ENCODE measurements around the gene CCDC102A. TPM values are rescaled to one million over a fixed set of nuclear protein-coding genes. Genes with fewer than 3 reads are reported as not detected.

The CCDC102A gene
- total and polyA plus RNA-seq, 10 of the 15 experiments (the other 5 are each of a cell fraction or from before 2014, with no cell fraction given): 0.03 to 5.9 (median 2.4) TPM

DNA sequence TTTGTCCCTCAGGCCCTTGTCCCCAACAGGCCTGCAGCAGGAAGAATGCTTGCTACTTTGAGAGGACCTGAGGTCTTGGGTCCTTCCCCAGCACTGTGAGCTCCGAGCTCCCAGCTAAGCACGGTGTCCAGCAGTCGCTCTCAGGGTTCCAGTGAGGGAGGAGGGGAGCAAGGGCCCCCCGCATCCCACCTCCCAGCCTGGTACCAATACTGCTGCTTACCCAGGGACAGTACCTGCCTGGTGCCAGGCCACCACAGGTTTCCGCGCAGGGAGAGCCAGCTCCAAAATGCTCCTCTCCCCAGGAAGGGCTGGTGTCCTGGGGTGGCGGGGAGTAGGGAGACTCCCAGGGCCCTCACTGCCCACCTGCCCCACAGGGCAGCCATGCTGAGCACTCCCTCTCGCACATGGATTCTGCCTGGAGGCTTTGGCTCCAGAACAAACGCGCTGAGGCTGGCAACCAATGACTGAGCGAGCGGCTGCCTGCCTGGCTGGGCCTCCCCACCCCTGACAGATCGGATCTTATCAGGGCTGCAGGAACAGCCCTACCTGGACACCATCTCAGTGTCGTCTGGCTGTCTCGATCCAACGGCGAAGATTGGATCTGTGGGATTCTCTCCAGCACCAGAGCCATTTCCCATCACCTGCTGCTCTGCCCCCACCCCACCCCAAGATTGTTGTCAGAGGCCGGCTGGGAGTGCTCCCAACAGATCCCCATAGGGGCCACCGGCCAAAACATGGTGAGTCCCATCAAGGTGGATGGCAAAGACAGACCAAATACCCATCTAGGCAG, 52.5 kb downstream of the CCDC102A start:
- Histone ChIP-seq H3K27ac (ENCODE audit: control insufficient read depth, insufficient read depth) (no peak overlapping the region), H3K4me1 (ENCODE audit: control insufficient read depth, insufficient read depth, low read length) (peaks cover 19% of the 10 kb centered on the region), H4K20me1 (ENCODE audit: control insufficient read depth, insufficient read depth) (no peaks in the 10 kb centered on the region), H2AFZ (ENCODE audit: control insufficient read depth, low read depth, low read length) (no peak overlapping the region), H3K27me3 (replicated peaks in 1 of 2; ENCODE audit: control insufficient read depth in 2 of 2, insufficient read depth in 2 of 2, low read length in 1 of 2) (peaks cover 0 to 2% of the 10 kb centered on the region in 2 experiments; a peak in 1 of 4 replicates), H3K9me3 (replicated peaks; ENCODE audit: control insufficient read depth, insufficient read depth, low read length) (no peaks in the 10 kb centered on the region), H3K4me3 (no peak overlapping the region), H3K4me2 (ENCODE audit: control insufficient read depth, insufficient read depth) (no peak overlapping the region), H3K36me3 (ENCODE audit: control insufficient read depth in 2 of 2, insufficient read depth in 2 of 2, low read length in 1 of 2) (no peaks in the 10 kb centered on the region), H3K79me2 (ENCODE audit: control insufficient read depth, insufficient read depth, low read length) (no peaks in the 10 kb centered on the region), H3K9ac (ENCODE audit: control insufficient read depth, insufficient read depth, low read length) (no peak overlapping the region)
- WGBS (ENCODE audit: insufficient coverage, insufficient replicate concordance, low lambda C conversion rate, missing lambda C conversion rate): 74% methylated on average over 19 of the region's 19 CpGs
- DNase-seq (ENCODE audit: low read depth, low spot score): no peak
- no peak for ATAC-seq
- SMC1A ChIA-PET (ENCODE audit: uncharacterized antibody, unreplicated experiment): interaction anchor here (1.7 kb wide), 1 partner anchor 92 kb away, joined by 5 read pairs; no protein-coding TSS in a partner anchor
- POLR2A ChIA-PET: no interaction called here
- CTCF ChIA-PET: no interaction called here
- RAD21 ChIA-PET (ENCODE audit: unreplicated experiment): no interaction called here
- intact Hi-C loops (cut with micrococcal nuclease; ENCODE audit: unreplicated experiment) (no loop called here), in situ Hi-C loops (cut with MboI) (no loop called here)
- no TSS peak for BruUV-seq (replicated peaks)
- no peak for FAIRE-seq
- TF ChIP-seq POLR2AphosphoS2 (IDR thresholded peaks at IDR 0.05; ENCODE audit: low read depth, low read length) (no peak), JUNB (IDR thresholded peaks at IDR 0.05) (no peak), RBBP5 (conservative IDR thresholded peaks at IDR 0.05) (no peak), SUPT20H (IDR thresholded peaks at IDR 0.05; ENCODE audit: borderline replicate concordance, control insufficient read depth, low read depth, low read length) (no peak), IKZF2 (IDR thresholded peaks at IDR 0.05) (no peak)
- TF ChIP-seq, protein P1, sequence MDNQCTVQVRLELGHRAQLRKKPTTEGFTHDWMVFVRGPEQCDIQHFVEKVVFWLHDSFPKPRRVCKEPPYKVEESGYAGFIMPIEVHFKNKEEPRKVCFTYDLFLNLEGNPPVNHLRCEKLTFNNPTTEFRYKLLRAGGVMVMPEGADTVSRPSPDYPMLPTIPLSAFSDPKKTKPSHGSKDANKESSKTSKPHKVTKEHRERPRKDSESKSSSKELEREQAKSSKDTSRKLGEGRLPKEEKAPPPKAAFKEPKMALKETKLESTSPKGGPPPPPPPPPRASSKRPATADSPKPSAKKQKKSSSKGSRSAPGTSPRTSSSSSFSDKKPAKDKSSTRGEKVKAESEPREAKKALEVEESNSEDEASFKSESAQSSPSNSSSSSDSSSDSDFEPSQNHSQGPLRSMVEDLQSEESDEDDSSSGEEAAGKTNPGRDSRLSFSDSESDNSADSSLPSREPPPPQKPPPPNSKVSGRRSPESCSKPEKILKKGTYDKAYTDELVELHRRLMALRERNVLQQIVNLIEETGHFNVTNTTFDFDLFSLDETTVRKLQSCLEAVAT (IDR thresholded peaks at IDR 0.05): no peak
- TF ChIP-seq, protein P2, sequence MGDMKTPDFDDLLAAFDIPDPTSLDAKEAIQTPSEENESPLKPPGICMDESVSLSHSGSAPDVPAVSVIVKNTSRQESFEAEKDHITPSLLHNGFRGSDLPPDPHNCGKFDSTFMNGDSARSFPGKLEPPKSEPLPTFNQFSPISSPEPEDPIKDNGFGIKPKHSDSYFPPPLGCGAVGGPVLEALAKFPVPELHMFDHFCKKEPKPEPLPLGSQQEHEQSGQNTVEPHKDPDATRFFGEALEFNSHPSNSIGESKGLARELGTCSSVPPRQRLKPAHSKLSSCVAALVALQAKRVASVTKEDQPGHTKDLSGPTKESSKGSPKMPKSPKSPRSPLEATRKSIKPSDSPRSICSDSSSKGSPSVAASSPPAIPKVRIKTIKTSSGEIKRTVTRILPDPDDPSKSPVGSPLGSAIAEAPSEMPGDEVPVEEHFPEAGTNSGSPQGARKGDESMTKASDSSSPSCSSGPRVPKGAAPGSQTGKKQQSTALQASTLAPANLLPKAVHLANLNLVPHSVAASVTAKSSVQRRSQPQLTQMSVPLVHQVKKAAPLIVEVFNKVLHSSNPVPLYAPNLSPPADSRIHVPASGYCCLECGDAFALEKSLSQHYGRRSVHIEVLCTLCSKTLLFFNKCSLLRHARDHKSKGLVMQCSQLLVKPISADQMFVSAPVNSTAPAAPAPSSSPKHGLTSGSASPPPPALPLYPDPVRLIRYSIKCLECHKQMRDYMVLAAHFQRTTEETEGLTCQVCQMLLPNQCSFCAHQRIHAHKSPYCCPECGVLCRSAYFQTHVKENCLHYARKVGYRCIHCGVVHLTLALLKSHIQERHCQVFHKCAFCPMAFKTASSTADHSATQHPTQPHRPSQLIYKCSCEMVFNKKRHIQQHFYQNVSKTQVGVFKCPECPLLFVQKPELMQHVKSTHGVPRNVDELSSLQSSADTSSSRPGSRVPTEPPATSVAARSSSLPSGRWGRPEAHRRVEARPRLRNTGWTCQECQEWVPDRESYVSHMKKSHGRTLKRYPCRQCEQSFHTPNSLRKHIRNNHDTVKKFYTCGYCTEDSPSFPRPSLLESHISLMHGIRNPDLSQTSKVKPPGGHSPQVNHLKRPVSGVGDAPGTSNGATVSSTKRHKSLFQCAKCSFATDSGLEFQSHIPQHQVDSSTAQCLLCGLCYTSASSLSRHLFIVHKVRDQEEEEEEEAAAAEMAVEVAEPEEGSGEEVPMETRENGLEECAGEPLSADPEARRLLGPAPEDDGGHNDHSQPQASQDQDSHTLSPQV (IDR thresholded peaks at IDR 0.05): no peak
- TF ChIP-seq, protein P3, sequence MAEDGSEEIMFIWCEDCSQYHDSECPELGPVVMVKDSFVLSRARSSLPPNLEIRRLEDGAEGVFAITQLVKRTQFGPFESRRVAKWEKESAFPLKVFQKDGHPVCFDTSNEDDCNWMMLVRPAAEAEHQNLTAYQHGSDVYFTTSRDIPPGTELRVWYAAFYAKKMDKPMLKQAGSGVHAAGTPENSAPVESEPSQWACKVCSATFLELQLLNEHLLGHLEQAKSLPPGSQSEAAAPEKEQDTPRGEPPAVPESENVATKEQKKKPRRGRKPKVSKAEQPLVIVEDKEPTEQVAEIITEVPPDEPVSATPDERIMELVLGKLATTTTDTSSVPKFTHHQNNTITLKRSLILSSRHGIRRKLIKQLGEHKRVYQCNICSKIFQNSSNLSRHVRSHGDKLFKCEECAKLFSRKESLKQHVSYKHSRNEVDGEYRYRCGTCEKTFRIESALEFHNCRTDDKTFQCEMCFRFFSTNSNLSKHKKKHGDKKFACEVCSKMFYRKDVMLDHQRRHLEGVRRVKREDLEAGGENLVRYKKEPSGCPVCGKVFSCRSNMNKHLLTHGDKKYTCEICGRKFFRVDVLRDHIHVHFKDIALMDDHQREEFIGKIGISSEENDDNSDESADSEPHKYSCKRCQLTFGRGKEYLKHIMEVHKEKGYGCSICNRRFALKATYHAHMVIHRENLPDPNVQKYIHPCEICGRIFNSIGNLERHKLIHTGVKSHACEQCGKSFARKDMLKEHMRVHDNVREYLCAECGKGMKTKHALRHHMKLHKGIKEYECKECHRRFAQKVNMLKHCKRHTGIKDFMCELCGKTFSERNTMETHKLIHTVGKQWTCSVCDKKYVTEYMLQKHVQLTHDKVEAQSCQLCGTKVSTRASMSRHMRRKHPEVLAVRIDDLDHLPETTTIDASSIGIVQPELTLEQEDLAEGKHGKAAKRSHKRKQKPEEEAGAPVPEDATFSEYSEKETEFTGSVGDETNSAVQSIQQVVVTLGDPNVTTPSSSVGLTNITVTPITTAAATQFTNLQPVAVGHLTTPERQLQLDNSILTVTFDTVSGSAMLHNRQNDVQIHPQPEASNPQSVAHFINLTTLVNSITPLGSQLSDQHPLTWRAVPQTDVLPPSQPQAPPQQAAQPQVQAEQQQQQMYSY (CRISPR knock-in tag; IDR thresholded peaks at IDR 0.05): no peak
- TF ChIP-seq, protein P4, sequence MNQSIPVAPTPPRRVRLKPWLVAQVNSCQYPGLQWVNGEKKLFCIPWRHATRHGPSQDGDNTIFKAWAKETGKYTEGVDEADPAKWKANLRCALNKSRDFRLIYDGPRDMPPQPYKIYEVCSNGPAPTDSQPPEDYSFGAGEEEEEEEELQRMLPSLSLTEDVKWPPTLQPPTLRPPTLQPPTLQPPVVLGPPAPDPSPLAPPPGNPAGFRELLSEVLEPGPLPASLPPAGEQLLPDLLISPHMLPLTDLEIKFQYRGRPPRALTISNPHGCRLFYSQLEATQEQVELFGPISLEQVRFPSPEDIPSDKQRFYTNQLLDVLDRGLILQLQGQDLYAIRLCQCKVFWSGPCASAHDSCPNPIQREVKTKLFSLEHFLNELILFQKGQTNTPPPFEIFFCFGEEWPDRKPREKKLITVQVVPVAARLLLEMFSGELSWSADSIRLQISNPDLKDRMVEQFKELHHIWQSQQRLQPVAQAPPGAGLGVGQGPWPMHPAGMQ (IDR thresholded peaks at IDR 0.05; ENCODE audit: borderline replicate concordance): no peak
- TF ChIP-seq, protein P5, sequence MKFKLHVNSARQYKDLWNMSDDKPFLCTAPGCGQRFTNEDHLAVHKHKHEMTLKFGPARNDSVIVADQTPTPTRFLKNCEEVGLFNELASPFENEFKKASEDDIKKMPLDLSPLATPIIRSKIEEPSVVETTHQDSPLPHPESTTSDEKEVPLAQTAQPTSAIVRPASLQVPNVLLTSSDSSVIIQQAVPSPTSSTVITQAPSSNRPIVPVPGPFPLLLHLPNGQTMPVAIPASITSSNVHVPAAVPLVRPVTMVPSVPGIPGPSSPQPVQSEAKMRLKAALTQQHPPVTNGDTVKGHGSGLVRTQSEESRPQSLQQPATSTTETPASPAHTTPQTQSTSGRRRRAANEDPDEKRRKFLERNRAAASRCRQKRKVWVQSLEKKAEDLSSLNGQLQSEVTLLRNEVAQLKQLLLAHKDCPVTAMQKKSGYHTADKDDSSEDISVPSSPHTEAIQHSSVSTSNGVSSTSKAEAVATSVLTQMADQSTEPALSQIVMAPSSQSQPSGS (IDR thresholded peaks at IDR 0.05; ENCODE audit: low read length): no peak

Measured in GM12878 (cell line).